Mammary epithelial cell (primary cell): ENCODE data around the gene SPNS3.

ENCODE experiments used
- EZH2 ChIP-seq: IDR thresholded peaks from 2 replicates; pipeline ENCODE4 v1.6.1; 2012; ENCODE audit warnings: low read length, inconsistent platforms, borderline replicate concordance
- TF ChIP-seq, protein P1 (sequence below), 2 donors: IDR thresholded peaks in 1 of 2; conservative IDR thresholded peaks in 1 of 2; 2 replicates each; pipeline ENCODE4 v1.5.1; 2011 to 2012; ENCODE audit warnings: inconsistent platforms in 2 of 2, low read length in 2 of 2, mild to moderate bottlenecking in 2 of 2, control low read depth in 1 of 2, low read depth in 1 of 2; ENCODE audit not compliant: insufficient read depth in 1 of 2; ENCODE audit errors: extremely low read depth in 1 of 2

DNA sequence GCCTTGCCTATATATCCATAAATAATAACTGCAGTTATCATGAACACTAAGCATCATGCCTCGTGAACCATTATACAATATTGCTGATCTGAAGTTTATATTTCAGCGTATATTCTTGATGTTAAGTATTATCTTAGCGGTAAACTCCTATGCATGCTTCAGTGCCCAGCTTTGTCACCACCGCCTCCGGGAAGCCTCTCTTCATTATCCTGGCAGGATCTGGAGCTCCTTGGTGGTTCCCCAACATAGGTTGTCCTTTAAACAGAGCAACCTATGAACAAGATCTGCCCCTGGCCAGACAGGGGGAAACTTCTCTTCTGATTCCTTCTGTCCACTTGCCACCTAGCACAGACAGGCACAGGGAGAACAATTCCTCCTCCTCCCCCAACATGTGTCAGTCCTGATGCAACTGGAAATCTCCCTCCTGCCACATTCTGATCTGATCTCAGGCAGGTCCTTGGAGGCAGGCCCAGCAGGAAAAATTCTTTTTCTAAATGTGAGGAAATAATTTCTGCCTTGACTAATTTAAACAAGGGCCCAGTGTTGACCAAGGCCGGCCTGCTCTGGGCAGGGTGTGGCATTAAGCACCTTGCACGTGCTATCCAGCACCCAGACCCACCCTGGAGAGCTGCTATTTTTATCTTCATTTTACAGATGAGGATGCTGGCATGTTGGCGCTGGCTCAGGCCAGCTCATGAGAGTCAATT is 87.3 kb downstream of the SPNS3 start:
- TF ChIP-seq, protein P1, sequence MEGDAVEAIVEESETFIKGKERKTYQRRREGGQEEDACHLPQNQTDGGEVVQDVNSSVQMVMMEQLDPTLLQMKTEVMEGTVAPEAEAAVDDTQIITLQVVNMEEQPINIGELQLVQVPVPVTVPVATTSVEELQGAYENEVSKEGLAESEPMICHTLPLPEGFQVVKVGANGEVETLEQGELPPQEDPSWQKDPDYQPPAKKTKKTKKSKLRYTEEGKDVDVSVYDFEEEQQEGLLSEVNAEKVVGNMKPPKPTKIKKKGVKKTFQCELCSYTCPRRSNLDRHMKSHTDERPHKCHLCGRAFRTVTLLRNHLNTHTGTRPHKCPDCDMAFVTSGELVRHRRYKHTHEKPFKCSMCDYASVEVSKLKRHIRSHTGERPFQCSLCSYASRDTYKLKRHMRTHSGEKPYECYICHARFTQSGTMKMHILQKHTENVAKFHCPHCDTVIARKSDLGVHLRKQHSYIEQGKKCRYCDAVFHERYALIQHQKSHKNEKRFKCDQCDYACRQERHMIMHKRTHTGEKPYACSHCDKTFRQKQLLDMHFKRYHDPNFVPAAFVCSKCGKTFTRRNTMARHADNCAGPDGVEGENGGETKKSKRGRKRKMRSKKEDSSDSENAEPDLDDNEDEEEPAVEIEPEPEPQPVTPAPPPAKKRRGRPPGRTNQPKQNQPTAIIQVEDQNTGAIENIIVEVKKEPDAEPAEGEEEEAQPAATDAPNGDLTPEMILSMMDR (conservative IDR thresholded peaks at IDR 0.05 in 1 of 2, IDR thresholded peaks at IDR 0.05 in 1 of 2; ENCODE audit: extremely low read depth in 1 of 2, insufficient read depth in 1 of 2, low read depth in 1 of 2, low read length in 2 of 2) = no peak
- TF ChIP-seq EZH2 = no peak
